Spleen (tissue), 11 donors: ENCODE results near the gene ROMO1. TPM values are rescaled to one million over a fixed set of nuclear protein-coding genes. Genes with fewer than 3 reads are reported as not detected.

Experiments
- DNase-seq: peaks from one replicate; pipeline ENCODE4 v3.0.0-alpha.2; 2020
- H3K27ac ChIP-seq, 8 donors: fragments of 200-600 bp; sonication (generic) in 7 of 8; 1 replicate in 4 of 8; 2 replicates in 4 of 8; pipeline versions ENCODE4 v1.5.0 to v1.8.0; 2016 to 2021; ENCODE audit warnings: inconsistent platforms in 4 of 8, mild to moderate bottlenecking in 4 of 8, moderate library complexity in 1 of 8
- H3K27me3 ChIP-seq, 7 donors: fragments of 200-600 bp; sonication (generic) in 6 of 7; replicated peaks in 1 of 7; 1 replicate in 4 of 7; 2 replicates in 3 of 7; pipeline versions ENCODE4 v1.5.0 to v1.8.0; 2016 to 2021; ENCODE audit warnings: inconsistent platforms in 3 of 7, mild to moderate bottlenecking in 1 of 7
- H3K36me3 ChIP-seq, 6 donors: fragments of 200-600 bp; sonication (generic) in 5 of 6; 1 replicate in 4 of 6; 2 replicates in 2 of 6; pipeline versions ENCODE4 v1.5.0 to v1.8.0; 2016 to 2021; ENCODE audit warnings: inconsistent platforms in 2 of 6
- H3K4me1 ChIP-seq, 6 donors: fragments of 200-600 bp; sonication (generic) in 5 of 6; 1 replicate in 3 of 6; 2 replicates in 3 of 6; pipeline versions ENCODE4 v1.5.0 to v1.8.0; 2016 to 2021; ENCODE audit warnings: inconsistent platforms in 3 of 6
- H3K4me3 ChIP-seq, 8 donors: fragments of 200-600 bp; sonication (generic) in 7 of 8; 1 replicate in 4 of 8; 2 replicates in 4 of 8; pipeline versions ENCODE4 v1.5.0 to v1.8.0; 2016 to 2021; ENCODE audit warnings: inconsistent platforms in 4 of 8, mild to moderate bottlenecking in 4 of 8, moderate library complexity in 2 of 8
- H3K9me3 ChIP-seq, 8 donors: fragments of 200-600 bp; sonication (generic) in 7 of 8; 1 replicate in 4 of 8; 2 replicates in 4 of 8; pipeline versions ENCODE4 v1.5.0 to v1.8.0; 2016 to 2021; ENCODE audit warnings: inconsistent platforms in 4 of 8
- CTCF ChIP-seq, 11 experiments: fragments of 200-600 bp in 7 of 11; fragments of 450-650 bp in 4 of 11; sonication (generic) in 4 of 11; IDR thresholded peaks in 8 of 11; conservative IDR thresholded peaks in 3 of 11; 1 replicate in 7 of 11; 2 replicates in 4 of 11; pipeline versions ENCODE4 v1.4.0 to v1.8.0; 2016 to 2021; ENCODE audit warnings: antibody characterized with exemption in 11 of 11, inconsistent platforms in 4 of 11, mild to moderate bottlenecking in 1 of 11
- POLR2A ChIP-seq, 3 donors: fragments of 450-650 bp; IDR thresholded peaks; one replicate each; pipeline ENCODE4 v1.5.1; 2017; ENCODE audit warnings: antibody characterized with exemption in 3 of 3, mild to moderate bottlenecking in 1 of 3
- POLR2AphosphoS5 ChIP-seq, 3 donors: sonication (generic); formaldehyde crosslinking; IDR thresholded peaks; one replicate each; pipeline ENCODE4 v1.5.1; 2017; ENCODE audit warnings: antibody characterized with exemption in 3 of 3
- WGBS, 5 donors: extraction: QIAGEN DNeasy Blood & Tissue Kit in 3 of 5; methylation state at CpG; one replicate each; pipeline versions ENCODE4 v1.1.5 to v1.1.7; 2013 to 2018; 5-methylcytosine and 5-hydroxymethylcytosine counted together
- intact Hi-C: fragments of 100-400 bp; cut with DNase I; formaldehyde crosslinking; loops from one replicate; pipeline ENCODE4 v1.15.0; 2023; ENCODE audit warnings: low total_unique reads
- polyA plus RNA-seq, 3 donors: library from polyadenylated mRNA; stranded (reverse); fragments of 200-250 nt; gene quantifications; one replicate each; pipeline ENCODE4 v1.2.1, GENCODE V29; 2013
- total RNA-seq, 7 donors: library from RNA; depleted of rRNA in 3 of 7; stranded (reverse); fragments of >200 nt in 3 of 7; fragmentation: NEBNext Ultra II Directional in 4 of 7; extraction: Animal tissue kit (Norgen Biotek cat#: 25700) in 4 of 7; gene quantifications; one replicate each; pipeline versions ENCODE4 v1.1.0 to v1.2.1, GENCODE V29; 2016 to 2021
- donor health status: healthy with polysubstance abuse.
- donor health status: DM: no; HTN: no; CAD: no; lungs with moderate emphysema.
- donor health status: DM: no; HTN: no; CAD: no.
- donor health status: Bipolar disorder and iron deficiency.
- donor health status: healthy.
- donor health status: DM: no; HTN: no; CAD: no.
- donor health status: DM: yes; HTN: yes; CAD: no.

The ROMO1 gene
- total and polyA plus RNA-seq, 10 donors: 66.2 to 372 (median 118) TPM

- DNase-seq: no peak
- intact Hi-C loops: loop anchor here (5.0 kb wide), 1 partner anchor 45 kb away; the partner anchor contains the start of gene SPAG4
- Histone ChIP-seq H3K4me1 (peaks cover 49 to 72% (median 65%) of the 10 kb centered on the region in 6 donors), H3K27me3 (no peaks in the 10 kb centered on the region), H3K27ac (peak overlapping the region in 5 of 8 donors; percentile 3 to 100 (median 99)), H3K9me3 (no peaks in the 10 kb centered on the region), H3K36me3 (peaks cover 0 to 4% (median 0%) of the 10 kb centered on the region in 6 donors), H3K4me3 (peak overlapping the region in 6 of 8 donors; percentile 57 to 85 (median 70))
- TF ChIP-seq POLR2AphosphoS5 (IDR thresholded peaks at IDR 0.05): no peak
- TF ChIP-seq POLR2A (IDR thresholded peaks at IDR 0.05): no peak
- no peak for TF ChIP-seq CTCF (IDR thresholded peaks at IDR 0.05 in 8 of 11, conservative IDR thresholded peaks at IDR 0.05 in 3 of 11)
- WGBS, 5 donors: 9 to 23% (median 20%) methylated on average over 2 of the region's 2 CpGs
Observed at GRCh38 chr20:35662551-35662950, 36.7 kb upstream of the ROMO1 start.

GRCh38 chr20:35663516-35664465 lies 35.4 kb upstream of the ROMO1 start:
- H3K4me1 ChIP-seq: peaks cover 39 to 60% (median 54%) of the 10 kb centered on the region in 6 donors
- H3K4me3 ChIP-seq: peak overlapping the region; percentile 57 to 85 (median 70)
- peak; percentile 91 for DNase-seq
- no peaks in the 10 kb centered on the region for H3K9me3 ChIP-seq
- WGBS, 5 donors: 0 to 2% (median 0%) methylated on average over 27 to 28 of the region's 28 CpGs
- H3K27me3 ChIP-seq: no peaks in the 10 kb centered on the region
- peak overlapping the region; percentile 95 to 100 (median 99) for H3K27ac ChIP-seq
- TF ChIP-seq POLR2AphosphoS5 (IDR thresholded peaks at IDR 0.05) (peak in 1 of 3 donors; percentile 75), POLR2A (IDR thresholded peaks at IDR 0.05) (no peak), CTCF (IDR thresholded peaks at IDR 0.05 in 8 of 11, conservative IDR thresholded peaks at IDR 0.05 in 3 of 11) (no peak)
- H3K36me3 ChIP-seq: peaks cover 0 to 14% (median 4%) of the 10 kb centered on the region in 6 donors
- intact Hi-C loops: loop anchor here (5.0 kb wide), 1 partner anchor 46 kb away; the partner anchor contains the start of gene SPAG4

DNA sequence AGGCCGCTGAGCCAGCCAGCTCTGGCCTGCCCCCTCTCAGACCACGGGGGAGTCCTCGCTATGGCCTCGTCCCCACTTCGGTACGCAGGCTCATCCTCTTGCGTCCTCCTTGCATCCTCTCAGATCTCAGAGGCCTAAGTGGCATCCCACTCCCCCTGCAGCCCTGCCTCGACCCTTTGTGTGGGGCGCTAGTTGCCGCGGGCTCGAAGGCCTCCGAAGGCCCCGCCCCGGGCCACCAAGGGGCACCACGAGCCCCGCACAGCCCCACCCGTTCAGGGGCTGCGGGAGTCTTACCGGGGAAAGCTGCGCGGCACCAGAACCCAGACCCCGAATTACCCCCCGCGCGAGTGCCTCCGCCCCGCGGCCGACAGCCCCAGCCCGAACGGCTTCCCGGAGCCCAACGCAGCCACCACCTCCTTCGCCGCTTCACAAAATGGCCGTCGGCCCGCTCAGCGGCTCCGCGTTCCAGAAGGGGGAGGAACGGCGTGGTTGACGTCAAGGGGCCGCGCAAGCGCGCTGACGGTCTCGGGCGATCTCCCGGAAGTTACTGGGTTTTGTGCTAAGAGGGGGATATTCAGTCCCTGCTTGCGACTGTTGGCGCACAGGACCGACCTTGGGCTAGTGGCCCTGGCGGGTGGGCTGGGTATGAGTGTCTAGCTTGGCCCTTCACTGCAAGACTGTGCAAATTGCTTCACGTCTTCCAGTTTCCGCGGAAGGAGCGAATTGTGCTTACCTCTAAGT lies 34.6 kb upstream of the ROMO1 start, which contains the start of the genes CPNE1 and RBM12:
Gene CPNE1 (minus strand): TSS at position 435 of the 741 bp plus-strand sequence. CDS start 31,977 bp downstream, outside the sequence.
Gene RBM12 (minus strand): TSS at position 435 of the 741 bp plus-strand sequence. CDS start 9,578 bp downstream, outside the sequence.
- no peaks in the 10 kb centered on the region for H3K27me3 ChIP-seq
- intact Hi-C loops: loop anchor here (5.0 kb wide), 1 partner anchor 47 kb away; the partner anchor contains the start of gene SPAG4
- peaks cover 31 to 51% (median 45%) of the 10 kb centered on the region in 6 donors for H3K4me1 ChIP-seq
- DNase-seq: peak; percentile 98
- TF ChIP-seq POLR2AphosphoS5 (IDR thresholded peaks at IDR 0.05) (peak; percentile 98 to 99 (median 98)), CTCF (IDR thresholded peaks at IDR 0.05 in 8 of 11, conservative IDR thresholded peaks at IDR 0.05 in 3 of 11) (peak in 7 of 11 experiments; percentile 7 to 23 (median 18)), POLR2A (IDR thresholded peaks at IDR 0.05) (peak; percentile 34 to 73 (median 35))
- peak within 1 kb of the TSS; percentile 57 to 85 (median 70) for H3K4me3 ChIP-seq
- no peaks in the 10 kb centered on the region for H3K9me3 ChIP-seq
- H3K36me3 ChIP-seq: peaks cover 0 to 22% (median 11%) of the 10 kb centered on the region in 6 donors
- peak within 1 kb of the TSS; percentile 95 to 100 (median 99) for H3K27ac ChIP-seq
- WGBS, 5 donors: 0 to 1% (median 1%) methylated on average over 18 to 61 of the region's 61 CpGs
